Measurements from ENCODE around the gene SIVA1.

DNA sequence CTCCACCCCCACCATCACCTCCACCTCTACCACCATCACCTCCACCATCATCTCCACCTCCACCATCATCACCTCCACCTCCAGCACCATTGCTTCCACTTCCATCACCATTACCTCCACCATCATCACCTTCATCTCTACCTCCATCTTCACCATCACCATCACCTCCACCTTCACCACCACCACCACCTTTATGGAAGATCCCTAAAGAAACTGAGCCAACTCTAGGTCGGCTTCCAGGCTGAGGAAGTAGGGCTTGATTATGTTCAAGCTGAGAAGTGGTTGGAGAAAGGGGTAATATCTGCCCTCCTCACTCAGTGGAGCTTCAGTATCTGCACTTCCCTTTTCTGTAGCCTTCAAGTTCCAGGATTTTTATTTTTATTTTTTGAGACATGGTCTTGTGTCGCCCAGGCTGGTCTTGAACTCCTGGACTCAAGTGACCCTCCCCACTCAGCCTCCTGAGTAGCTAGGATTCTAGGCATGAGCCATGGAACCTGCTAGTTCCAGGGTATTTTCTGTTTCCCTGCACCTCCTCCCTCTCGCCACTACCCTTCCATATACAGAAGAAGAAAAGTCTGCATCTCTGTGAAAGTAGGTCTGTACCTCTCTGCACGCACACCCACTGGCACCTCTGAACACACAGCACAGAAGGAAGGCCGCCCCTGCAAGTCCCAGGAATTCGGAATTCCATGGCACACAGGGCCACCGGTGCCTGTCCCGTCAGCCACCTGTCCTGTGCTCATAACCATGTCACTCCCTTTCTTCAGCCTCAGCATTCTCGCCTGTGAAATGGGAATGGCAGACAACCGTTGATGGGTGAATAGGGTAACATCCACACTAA lies 53.9 kb downstream of the SIVA1 start:
- TF ChIP-seq ZNF274 (IDR thresholded peaks at IDR 0.05; ENCODE audit: low read depth, low read length) (no peak), YY1 (IDR thresholded peaks at IDR 0.05; ENCODE audit: insufficient read depth, insufficient read length) (no peak)

Measured in NT2/D1 (cell line).